Glomerular endothelial cell (primary cell): ENCODE data around the gene UBD. TPM values are rescaled to one million over a fixed set of nuclear protein-coding genes. Genes with fewer than 3 reads are reported as not detected.

ENCODE experiments used
- DNase-seq: peaks from one replicate; pipeline ENCODE4 v3.0.0-alpha.2; 2011; ENCODE audit warnings: low read depth, low spot score; ENCODE audit errors: extremely low read depth
- total RNA-seq: library from RNA; depleted of rRNA; stranded (reverse); fragments of >200 nt; gene quantifications from 2 replicates; pipeline ENCODE4 v1.2.3, GENCODE V29; 2015

Gene UBD
- total RNA-seq, 1 donor from 2014 or later: 52.4 TPM

GRCh38 chr6:29561606-29562181, 2.2 kb upstream of the UBD start:
- DNase-seq: no peak

- DNase-seq: no peak
Observed at GRCh38 chr6:29561091-29561490, 1.6 kb upstream of the UBD start.

GRCh38 chr6:29558439-29559079, 973 bp downstream of the UBD start:
- no peak for DNase-seq

GRCh38 chr6:29557320-29557719, 2.2 kb downstream of the UBD start:
- no peak for DNase-seq

- no peak for DNase-seq
Observed at GRCh38 chr6:29554764-29555163, 4.8 kb downstream of the UBD start.

GRCh38 chr6:29553268-29554057, 6.1 kb downstream of the UBD start:
- no peak for DNase-seq

GRCh38 chr6:29552512-29553051, 7.0 kb downstream of the UBD start:
- peak; percentile 14 for DNase-seq

- no peak for DNase-seq
Observed at GRCh38 chr6:29547573-29547972, 12.0 kb downstream of the UBD start.

- no peak for DNase-seq
Observed at GRCh38 chr6:29537714-29538403, 21.7 kb downstream of the UBD start.

- no peak for DNase-seq
Observed at GRCh38 chr6:29532320-29532951, 27.1 kb downstream of the UBD start.

- DNase-seq: no peak
Observed at GRCh38 chr6:29531668-29532067, 27.9 kb downstream of the UBD start.

- no peak for DNase-seq
Observed at GRCh38 chr6:29530671-29531310, 28.7 kb downstream of the UBD start.

- no peak for DNase-seq
Observed at GRCh38 chr6:29529956-29530355, 29.6 kb downstream of the UBD start.

- no peak for DNase-seq
Observed at GRCh38 chr6:29528988-29529560, 30.5 kb downstream of the UBD start.

- no peak for DNase-seq
Observed at GRCh38 chr6:29528300-29528931, 31.1 kb downstream of the UBD start.

GRCh38 chr6:29527564-29527963, 32.0 kb downstream of the UBD start:
- no peak for DNase-seq

GRCh38 chr6:29527126-29527525, 32.4 kb downstream of the UBD start:
- no peak for DNase-seq

- DNase-seq: no peak
Observed at GRCh38 chr6:29525311-29525639, 34.3 kb downstream of the UBD start.

- no peak for DNase-seq
Observed at GRCh38 chr6:29524444-29525310, 34.9 kb downstream of the UBD start.
